Progenitor cell of endocrine pancreas (in vitro differentiated cells): Measurements from ENCODE around the gene IGFBP3. TPM values are rescaled to one million over a fixed set of nuclear protein-coding genes. Genes with fewer than 3 reads are reported as not detected.
"Not testable (repeated sequence)": the region's sequence is repeated elsewhere in the genome, so short reads cannot be mapped to it uniquely, and the experiment has no call there.

Source experiments
- DNase-seq: peaks from one replicate; pipeline ENCODE4 v3.0.0; 2021; ENCODE audit warnings: low spot score; ENCODE audit not compliant: unreplicated experiment
- H3K27ac Mint-ChIP-seq: 2 replicates; pipeline ENCODE4 v1.8.0; 2021; ENCODE audit warnings: mild to moderate bottlenecking, moderate library complexity, mixed read lengths
- H3K27me3 Mint-ChIP-seq: 2 replicates; pipeline ENCODE4 v1.8.0; 2021; ENCODE audit warnings: mixed read lengths
- H3K36me3 Mint-ChIP-seq: 2 replicates; pipeline ENCODE4 v1.8.0; 2022; ENCODE audit warnings: mixed read lengths; ENCODE audit not compliant: insufficient read depth
- H3K4me1 Mint-ChIP-seq: 2 replicates; pipeline ENCODE4 v1.8.0; 2021; ENCODE audit warnings: low read depth, mixed read lengths
- H3K4me3 Mint-ChIP-seq: 2 replicates; pipeline ENCODE4 v1.8.0; 2021; ENCODE audit warnings: low read depth, mild to moderate bottlenecking, moderate library complexity, mixed read lengths
- H3K9me3 Mint-ChIP-seq: 2 replicates; pipeline ENCODE4 v1.8.0; 2021; ENCODE audit warnings: low read depth, mixed read lengths
- total RNA-seq: library from RNA; stranded (reverse); gene quantifications from 2 replicates; pipeline ENCODE4 v1.2.1, GENCODE V29; 2021
- TF ChIP-seq, protein P1 (sequence below): fragments of 200-600 bp; sonication (generic); IDR thresholded peaks from one replicate; pipeline ENCODE4 v1.5.0; 2021; ENCODE audit warnings: antibody characterized with exemption, mild to moderate bottlenecking; ENCODE audit not compliant: unreplicated experiment

The IGFBP3 gene
- total RNA-seq, 1 donor from 2014 or later = 8.6 TPM

- peaks cover 7% of the 10 kb centered on the region for H3K27me3 Mint-ChIP-seq
- peaks cover 3% of the 10 kb centered on the region for H3K9me3 Mint-ChIP-seq
Measured at GRCh38 chr7:45940939-45941338, 19.9 kb upstream of the IGFBP3 start.

GRCh38 chr7:45940237-45940781 is 19.2 kb upstream of the IGFBP3 start:
- H3K27ac Mint-ChIP-seq, H3K36me3 Mint-ChIP-seq, H3K4me3 Mint-ChIP-seq, H3K9me3 Mint-ChIP-seq, H3K4me1 Mint-ChIP-seq, H3K27me3 Mint-ChIP-seq, DNase-seq: not testable (repeated sequence)

More at GRCh38 chr7:45940939-45941338, 19.9 kb upstream of the IGFBP3 start:
- Mint-ChIP-seq H3K27ac (no peak overlapping the region), H3K4me1 (peaks cover 5% of the 10 kb centered on the region), H3K4me3 (no peak overlapping the region), H3K36me3 (no peaks in the 10 kb centered on the region)
- TF ChIP-seq, protein P1, sequence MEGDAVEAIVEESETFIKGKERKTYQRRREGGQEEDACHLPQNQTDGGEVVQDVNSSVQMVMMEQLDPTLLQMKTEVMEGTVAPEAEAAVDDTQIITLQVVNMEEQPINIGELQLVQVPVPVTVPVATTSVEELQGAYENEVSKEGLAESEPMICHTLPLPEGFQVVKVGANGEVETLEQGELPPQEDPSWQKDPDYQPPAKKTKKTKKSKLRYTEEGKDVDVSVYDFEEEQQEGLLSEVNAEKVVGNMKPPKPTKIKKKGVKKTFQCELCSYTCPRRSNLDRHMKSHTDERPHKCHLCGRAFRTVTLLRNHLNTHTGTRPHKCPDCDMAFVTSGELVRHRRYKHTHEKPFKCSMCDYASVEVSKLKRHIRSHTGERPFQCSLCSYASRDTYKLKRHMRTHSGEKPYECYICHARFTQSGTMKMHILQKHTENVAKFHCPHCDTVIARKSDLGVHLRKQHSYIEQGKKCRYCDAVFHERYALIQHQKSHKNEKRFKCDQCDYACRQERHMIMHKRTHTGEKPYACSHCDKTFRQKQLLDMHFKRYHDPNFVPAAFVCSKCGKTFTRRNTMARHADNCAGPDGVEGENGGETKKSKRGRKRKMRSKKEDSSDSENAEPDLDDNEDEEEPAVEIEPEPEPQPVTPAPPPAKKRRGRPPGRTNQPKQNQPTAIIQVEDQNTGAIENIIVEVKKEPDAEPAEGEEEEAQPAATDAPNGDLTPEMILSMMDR = no peak
- no peak for DNase-seq

GRCh38 chr7:45939574-45939973 is 18.5 kb upstream of the IGFBP3 start:
- TF ChIP-seq, protein P1 = no peak
- Mint-ChIP-seq H3K9me3 (peaks cover 3% of the 10 kb centered on the region), H3K4me3 (no peak overlapping the region), H3K36me3 (no peaks in the 10 kb centered on the region), H3K27ac (peak overlapping the region; percentile 33), H3K4me1 (peaks cover 5% of the 10 kb centered on the region), H3K27me3 (peaks cover 7% of the 10 kb centered on the region)
- DNase-seq = no peak

- TF ChIP-seq, protein P1 = peak; percentile 62
- H3K4me3 Mint-ChIP-seq = no peak overlapping the region
- no peaks in the 10 kb centered on the region for H3K36me3 Mint-ChIP-seq
- no peak overlapping the region for H3K27ac Mint-ChIP-seq
- DNase-seq = no peak
- peaks cover 5% of the 10 kb centered on the region for H3K4me1 Mint-ChIP-seq
- H3K9me3 Mint-ChIP-seq = peaks cover 3% of the 10 kb centered on the region
- H3K27me3 Mint-ChIP-seq = peaks cover 11% of the 10 kb centered on the region
Measured at GRCh38 chr7:45938626-45939302, 17.7 kb upstream of the IGFBP3 start.

DNA sequence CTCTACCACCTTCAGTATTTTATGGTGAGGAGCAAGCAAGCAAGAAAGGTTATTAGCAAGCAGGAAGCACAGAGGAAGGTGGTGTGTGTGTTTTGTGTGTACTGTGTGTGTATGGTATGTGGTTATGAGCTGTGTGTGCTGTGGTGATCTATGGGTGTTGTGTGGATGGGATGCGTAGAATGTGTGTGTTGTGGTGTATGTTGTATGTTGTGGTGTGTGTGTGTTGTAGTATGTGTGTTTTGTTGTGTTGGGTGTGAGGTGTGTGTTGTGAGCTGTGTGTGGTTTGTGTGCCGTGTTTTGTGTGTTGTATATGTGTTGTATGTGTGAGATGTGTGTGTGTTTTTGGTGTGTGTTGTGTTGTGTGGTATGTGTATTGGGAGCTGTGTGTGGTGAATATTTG is 16.8 kb upstream of the IGFBP3 start:
- H3K9me3 Mint-ChIP-seq = peaks cover 3% of the 10 kb centered on the region
- H3K4me3 Mint-ChIP-seq = no peak overlapping the region
- H3K4me1 Mint-ChIP-seq = peaks cover 4% of the 10 kb centered on the region
- TF ChIP-seq, protein P1 = no peak
- H3K27ac Mint-ChIP-seq = no peak overlapping the region
- no peaks in the 10 kb centered on the region for H3K36me3 Mint-ChIP-seq
- peaks cover 12% of the 10 kb centered on the region for H3K27me3 Mint-ChIP-seq
- no peak for DNase-seq

- peaks cover 12% of the 10 kb centered on the region for H3K27me3 Mint-ChIP-seq
- DNase-seq = no peak
- H3K36me3 Mint-ChIP-seq = no peaks in the 10 kb centered on the region
- no peak overlapping the region for H3K27ac Mint-ChIP-seq
- H3K9me3 Mint-ChIP-seq = peaks cover 3% of the 10 kb centered on the region
- no peak overlapping the region for H3K4me3 Mint-ChIP-seq
- TF ChIP-seq, protein P1 = no peak
- H3K4me1 Mint-ChIP-seq = peaks cover 2% of the 10 kb centered on the region
Measured at GRCh38 chr7:45937301-45937700, 16.2 kb upstream of the IGFBP3 start.
